ENCODE data around the gene SPATA13. TPM values are rescaled to one million over a fixed set of nuclear protein-coding genes. Genes with fewer than 3 reads are reported as not detected.

SPATA13 gene
- total RNA-seq (10 to 100 TPM in 4 of 9 donors, 1 to 10 TPM in 5; 7.1 to 20.1 (median 9.3) TPM), polyA plus RNA-seq (1 to 10 TPM; 5.4 to 7.5 TPM)
- long read RNA-seq, donor 1, full-length matches to known transcripts = 1 of 6 reads
- long read RNA-seq, donor 1, partial matches to known transcripts = 1 of 6 reads
- long read RNA-seq, donor 1, other reads (novel, unspliced or antisense) = 4 of 6 reads
- long read RNA-seq, donor 2, full-length matches to known transcripts = 12 of 25 reads
- long read RNA-seq, donor 2, partial matches to known transcripts = 4 of 25 reads
- long read RNA-seq, donor 2, other reads (novel, unspliced or antisense) = 9 of 25 reads
- long read RNA-seq, donor 3, partial matches to known transcripts = 1 of 2 reads
- long read RNA-seq, donor 3, other reads (novel, unspliced or antisense) = 1 of 2 reads

GRCh38 chr13:24160458-24161009 is at the start of gene SPATA13:
Gene SPATA13, plus strand, starts transcription at chr13:24160720. Its CDS starts 62,210 bp downstream, at chr13:24222930.
- DNase-seq = peak; percentile 92 to 96 (median 93)
- ATAC-seq = peak; percentile 96 to 99 (median 98)
- intact Hi-C loops (cut with DNase I) = loop anchor here in 7 of 10 donors (5.0 to 10.0 kb wide), 6 partner anchors 42 to 106 kb away; no protein-coding TSS in a partner anchor
- peak within 1 kb of the TSS; percentile 50 to 85 (median 70) for H3K27ac ChIP-seq
- H3K36me3 ChIP-seq = no peaks in the 10 kb centered on the region
- H3K27me3 ChIP-seq = peaks cover 0 to 11% (median 0%) of the 10 kb centered on the region in 9 donors
- 1 to 2% (median 1%) methylated on average over 10 to 50 of the region's 50 CpGs for WGBS, 4 donors
- H3K9me3 ChIP-seq = no peaks in the 10 kb centered on the region
- H3K4me1 ChIP-seq = peaks cover 0 to 27% (median 6%) of the 10 kb centered on the region in 12 donors
- H3K4me3 ChIP-seq = peak within 1 kb of the TSS; percentile 62 to 91 (median 82)
- TF ChIP-seq CTCF (IDR thresholded peaks at IDR 0.05) (peak in 1 of 12 donors; percentile 6), POLR2A (IDR thresholded peaks at IDR 0.05) (peak in 1 of 2 donors; percentile 67)

- WGBS, 4 donors = 65 to 74% (median 69%) methylated on average over 5 of the region's 5 CpGs
- intact Hi-C loops (cut with DNase I) = no loop called here
- peak in 1 of 4 donors; percentile 37 for ATAC-seq
Measured at GRCh38 chr13:24112791-24113190, 47.7 kb upstream of the SPATA13 start.

GRCh38 chr13:24115671-24116070 is 44.8 kb upstream of the SPATA13 start:
- 96 to 100% (median 97%) methylated on average over 6 of the region's 6 CpGs for WGBS, 4 donors
- Histone ChIP-seq H3K36me3 (no peaks in the 10 kb centered on the region), H3K9me3 (no peaks in the 10 kb centered on the region), H3K4me3 (no peak overlapping the region), H3K27ac (no peak overlapping the region), H3K4me1 (peaks cover 0 to 21% (median 8%) of the 10 kb centered on the region in 12 donors), H3K27me3 (no peaks in the 10 kb centered on the region)
- ATAC-seq (no peak), DNase-seq (no peak)
- TF ChIP-seq POLR2A (IDR thresholded peaks at IDR 0.05) = no peak
- TF ChIP-seq CTCF (IDR thresholded peaks at IDR 0.05) = no peak
- intact Hi-C loops (cut with DNase I) = no loop called here

More at GRCh38 chr13:24112791-24113190, 47.7 kb upstream of the SPATA13 start:
- no peak overlapping the region for H3K27ac ChIP-seq
- no peak overlapping the region for H3K4me3 ChIP-seq
- DNase-seq = no peak
- TF ChIP-seq POLR2A (IDR thresholded peaks at IDR 0.05) (no peak), CTCF (IDR thresholded peaks at IDR 0.05) (no peak)
- H3K9me3 ChIP-seq = no peaks in the 10 kb centered on the region
- H3K27me3 ChIP-seq = no peaks in the 10 kb centered on the region
- peaks cover 0 to 7% (median 0%) of the 10 kb centered on the region in 12 donors for H3K4me1 ChIP-seq
- H3K36me3 ChIP-seq = no peaks in the 10 kb centered on the region

GRCh38 chr13:24116131-24116530 is 44.4 kb upstream of the SPATA13 start:
- H3K9me3 ChIP-seq = no peaks in the 10 kb centered on the region
- H3K4me3 ChIP-seq = no peak overlapping the region
- no peak for TF ChIP-seq POLR2A (IDR thresholded peaks at IDR 0.05)
- no peak for TF ChIP-seq CTCF (IDR thresholded peaks at IDR 0.05)
- intact Hi-C loops (cut with DNase I) = no loop called here
- H3K4me1 ChIP-seq = peaks cover 0 to 23% (median 8%) of the 10 kb centered on the region in 12 donors
- DNase-seq (no peak), ATAC-seq (no peak)
- H3K36me3 ChIP-seq = no peaks in the 10 kb centered on the region
- no peak overlapping the region for H3K27ac ChIP-seq
- H3K27me3 ChIP-seq = no peaks in the 10 kb centered on the region
- WGBS, 4 donors = 88 to 97% (median 93%) methylated on average over 6 of the region's 6 CpGs
